AG04450 (cell line): Measurements from ENCODE around the gene NCLN. TPM values are rescaled to one million over a fixed set of nuclear protein-coding genes. Genes with fewer than 3 reads are reported as not detected.
"Not testable (repeated sequence)": the region's sequence is repeated elsewhere in the genome, so short reads cannot be mapped to it uniquely, and the experiment has no call there.

Experiments
- CTCF ChIA-PET: fragments of 300-600, 350-600 bp; formaldehyde crosslinking; extraction: SDS; loops from one replicate; lab custom pipeline; 2022; ENCODE audit warnings: antibody characterized with exemption, inconsistent platforms; lab: Charles Lee
- POLR2A ChIA-PET: fragments of 350-600 bp; formaldehyde crosslinking; extraction: SDS; loops from one replicate; lab custom pipeline; 2021; ENCODE audit warnings: antibody characterized with exemption, inconsistent platforms; lab: Yijun Ruan, JAX
- DNase-seq: peaks from one replicate; pipeline ENCODE4 v3.0.0-alpha.2; 2011; ENCODE audit warnings: low read depth, low spot score
- H3K27ac ChIP-seq: one replicate; pipeline ENCODE4 v1.5.1; 2012; ENCODE audit warnings: low read depth, low read length, control low read depth
- H3K27me3 ChIP-seq: one replicate; pipeline ENCODE4 v1.6.0; 2012; ENCODE audit warnings: low read length; ENCODE audit not compliant: control insufficient read depth, insufficient read depth
- H3K4me3 ChIP-seq: 2 replicates; pipeline ENCODE4 v1.5.1; 2011; ENCODE audit warnings: mild to moderate bottlenecking, low read depth, low read length, control low read depth
- H3K9me3 ChIP-seq: 2 replicates; pipeline ENCODE4 v1.5.1; 2012; ENCODE audit warnings: low read length; ENCODE audit not compliant: control insufficient read depth, insufficient read depth
- polyA plus RNA-seq: library from polyadenylated mRNA; depleted of rRNA; stranded (reverse); fragments of >200 nt; gene quantifications from 2 replicates; pipeline ENCODE4 v1.2.3, GENCODE V29; 2011
- TF ChIP-seq, protein P1 (sequence below): IDR thresholded peaks from 2 replicates; pipeline ENCODE4 v1.5.1; 2011; ENCODE audit warnings: low read depth, low read length, control low read depth, inconsistent platforms

NCLN gene
- polyA plus RNA-seq, 1 experiment: 27.1 TPM

DNA sequence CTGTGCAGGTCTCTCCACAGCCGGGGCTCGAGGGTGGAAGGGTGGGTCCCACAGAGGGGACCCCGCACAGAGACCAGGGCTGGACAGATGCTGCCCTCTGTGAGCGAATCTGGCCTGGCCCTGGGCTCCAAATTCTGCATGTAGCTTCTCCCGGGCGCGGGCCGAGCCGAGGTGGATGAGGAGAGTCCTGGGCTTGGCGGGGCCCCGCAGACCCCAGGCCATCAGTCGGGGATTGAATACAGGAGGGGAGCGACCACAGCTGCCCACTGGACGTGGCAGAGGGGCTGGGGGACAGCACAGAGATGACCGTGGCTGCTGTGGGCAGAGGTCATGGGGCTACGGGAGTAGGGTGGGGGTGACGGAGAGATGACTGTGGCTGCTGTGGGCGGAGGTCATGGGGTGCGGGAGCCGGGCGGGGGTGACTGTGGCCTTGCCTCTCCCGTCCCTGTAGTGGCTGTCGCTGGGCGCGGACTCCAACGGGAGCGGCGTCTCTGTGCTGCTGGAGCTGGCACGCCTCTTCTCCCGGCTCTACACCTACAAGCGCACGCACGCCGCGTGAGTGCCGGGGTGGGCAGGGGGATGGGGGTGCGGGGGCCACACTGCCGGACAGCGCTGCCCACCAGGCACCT lies 15.5 kb downstream of the NCLN start:
- TF ChIP-seq, protein P1, sequence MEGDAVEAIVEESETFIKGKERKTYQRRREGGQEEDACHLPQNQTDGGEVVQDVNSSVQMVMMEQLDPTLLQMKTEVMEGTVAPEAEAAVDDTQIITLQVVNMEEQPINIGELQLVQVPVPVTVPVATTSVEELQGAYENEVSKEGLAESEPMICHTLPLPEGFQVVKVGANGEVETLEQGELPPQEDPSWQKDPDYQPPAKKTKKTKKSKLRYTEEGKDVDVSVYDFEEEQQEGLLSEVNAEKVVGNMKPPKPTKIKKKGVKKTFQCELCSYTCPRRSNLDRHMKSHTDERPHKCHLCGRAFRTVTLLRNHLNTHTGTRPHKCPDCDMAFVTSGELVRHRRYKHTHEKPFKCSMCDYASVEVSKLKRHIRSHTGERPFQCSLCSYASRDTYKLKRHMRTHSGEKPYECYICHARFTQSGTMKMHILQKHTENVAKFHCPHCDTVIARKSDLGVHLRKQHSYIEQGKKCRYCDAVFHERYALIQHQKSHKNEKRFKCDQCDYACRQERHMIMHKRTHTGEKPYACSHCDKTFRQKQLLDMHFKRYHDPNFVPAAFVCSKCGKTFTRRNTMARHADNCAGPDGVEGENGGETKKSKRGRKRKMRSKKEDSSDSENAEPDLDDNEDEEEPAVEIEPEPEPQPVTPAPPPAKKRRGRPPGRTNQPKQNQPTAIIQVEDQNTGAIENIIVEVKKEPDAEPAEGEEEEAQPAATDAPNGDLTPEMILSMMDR: no peak
- ChIA-PET POLR2A (no interaction called here), CTCF (no interaction called here)
- no peak for DNase-seq
- no peaks in the 10 kb centered on the region for H3K27me3 ChIP-seq
- H3K27ac ChIP-seq: no peak overlapping the region
- no peak overlapping the region for H3K4me3 ChIP-seq
- no peaks in the 10 kb centered on the region; the same call in 1 of the 2 replicates for H3K9me3 ChIP-seq

DNA sequence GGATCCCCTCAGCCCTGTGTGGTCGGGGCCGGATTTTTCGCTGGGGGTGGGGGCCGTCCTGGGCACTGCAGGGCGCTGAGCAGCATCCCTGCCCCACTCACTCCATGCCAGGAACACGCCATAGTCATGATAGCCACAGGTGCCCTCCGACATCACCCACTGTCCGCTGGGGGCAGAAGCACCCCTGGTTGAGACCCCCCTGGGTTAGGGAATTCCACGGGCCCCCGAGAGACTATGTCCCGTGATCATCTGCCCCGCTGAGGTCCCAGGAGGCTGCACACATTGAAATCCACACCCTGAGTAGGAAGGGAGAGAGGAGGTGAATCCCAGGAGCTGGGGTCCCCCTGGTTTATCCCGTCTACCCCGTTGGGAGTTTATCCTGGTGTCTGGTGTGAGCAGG lies 16.2 kb downstream of the NCLN start:
- TF ChIP-seq, protein P1: no peak
- ChIA-PET CTCF (no interaction called here), POLR2A (no interaction called here)
- H3K27ac ChIP-seq: no peak overlapping the region
- H3K4me3 ChIP-seq: no peak overlapping the region
- H3K9me3 ChIP-seq: no peaks in the 10 kb centered on the region; the same call in 1 of the 2 replicates
- no peaks in the 10 kb centered on the region for H3K27me3 ChIP-seq
- DNase-seq: no peak

DNA sequence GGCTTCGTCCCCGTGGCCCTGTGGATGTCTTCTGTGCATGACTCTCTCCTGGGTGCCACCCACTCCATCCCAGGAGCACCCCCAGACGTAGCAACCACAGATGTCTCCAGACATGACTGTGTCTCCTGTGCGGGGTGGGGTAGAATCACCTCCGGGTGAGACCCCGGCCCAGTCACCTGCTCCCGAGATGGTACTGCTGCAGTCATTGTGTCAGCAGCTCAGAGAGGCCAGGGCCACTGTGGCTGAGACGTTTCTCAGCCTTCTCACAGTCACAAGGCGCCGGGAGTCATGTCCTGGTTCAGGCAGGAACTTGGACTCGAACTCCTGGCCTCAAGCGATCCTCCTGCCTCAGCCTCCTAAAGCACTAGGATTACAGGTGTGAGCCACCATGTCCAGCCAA lies 16.6 kb downstream of the NCLN start:
- TF ChIP-seq, protein P1: no peak
- ChIA-PET POLR2A (no interaction called here), CTCF (no interaction called here)
- Histone ChIP-seq H3K27me3 (no peaks in the 10 kb centered on the region), H3K27ac (no peak overlapping the region), H3K9me3 (no peaks in the 10 kb centered on the region; the same call in 1 of the 2 replicates), H3K4me3 (no peak overlapping the region)
- DNase-seq: no peak

DNA sequence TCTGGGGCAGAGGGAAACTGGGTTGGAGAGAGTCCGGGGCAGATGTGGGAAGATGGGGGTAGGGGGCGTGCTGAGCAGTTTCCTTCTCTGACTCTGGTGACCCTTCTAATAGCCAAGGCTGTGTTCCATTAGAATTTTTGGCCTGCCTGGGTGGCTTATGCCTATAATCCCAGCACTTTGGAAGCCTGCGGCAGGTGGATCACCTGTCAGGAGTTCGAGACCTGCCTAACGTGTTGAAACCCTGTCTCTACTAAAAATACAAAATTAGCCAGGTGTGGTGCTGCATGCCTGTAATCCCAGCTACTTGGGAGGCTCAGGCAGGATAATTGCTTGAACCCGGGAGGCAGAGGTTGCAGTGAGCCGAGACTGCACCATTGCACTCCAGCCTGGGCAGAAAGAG lies 17.2 kb downstream of the NCLN start:
- H3K27ac ChIP-seq, H3K27me3 ChIP-seq, POLR2A ChIA-PET, H3K9me3 ChIP-seq, H3K4me3 ChIP-seq, DNase-seq, CTCF ChIA-PET: not testable (repeated sequence)

DNA sequence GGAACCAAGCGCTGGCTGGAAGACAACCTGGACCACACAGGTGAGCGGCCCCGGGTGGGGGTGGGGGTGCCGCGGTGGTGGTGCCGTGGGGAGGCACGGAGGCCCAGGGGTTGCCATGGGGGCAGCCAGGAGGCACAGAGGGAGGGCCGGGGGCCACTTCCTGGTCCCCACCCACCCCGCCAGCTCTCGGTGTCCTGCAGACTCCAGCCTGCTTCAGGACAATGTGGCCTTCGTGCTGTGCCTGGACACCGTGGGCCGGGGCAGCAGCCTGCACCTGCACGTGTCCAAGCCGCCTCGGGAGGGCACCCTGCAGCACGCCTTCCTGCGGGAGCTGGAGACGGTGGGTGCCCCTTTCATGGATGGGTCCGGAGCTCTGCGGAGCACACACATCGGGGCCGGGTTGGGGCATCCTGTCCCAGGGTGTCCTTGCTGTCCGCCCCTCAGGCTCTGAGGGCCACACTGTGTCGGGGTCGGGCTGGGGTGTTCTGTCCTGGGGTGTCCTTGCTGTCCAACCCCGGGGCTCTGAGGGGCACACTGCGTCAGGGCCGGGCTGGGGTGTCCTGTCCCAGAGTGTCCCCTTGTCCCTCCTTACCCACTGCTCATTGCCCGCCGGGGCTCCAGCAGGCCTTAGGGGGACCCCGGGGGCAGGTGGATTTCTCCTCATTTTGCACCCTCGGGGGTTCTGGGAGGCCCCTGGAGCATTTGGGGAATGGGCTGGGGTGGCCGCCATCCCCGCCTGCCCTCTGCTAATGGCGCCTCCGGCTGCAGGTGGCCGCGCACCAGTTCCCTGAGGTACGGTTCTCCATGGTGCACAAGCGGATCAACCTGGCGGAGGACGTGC lies 18.3 kb downstream of the NCLN start:
- H3K4me3 ChIP-seq: no peak overlapping the region
- CTCF ChIA-PET: no interaction called here
- no peaks in the 10 kb centered on the region; the same call in 1 of the 2 replicates for H3K9me3 ChIP-seq
- TF ChIP-seq, protein P1: no peak
- H3K27me3 ChIP-seq: no peaks in the 10 kb centered on the region
- no peak overlapping the region for H3K27ac ChIP-seq
- POLR2A ChIA-PET: no interaction called here
- DNase-seq: no peak
